ENCODE data around the gene ST3GAL2.

DNA sequence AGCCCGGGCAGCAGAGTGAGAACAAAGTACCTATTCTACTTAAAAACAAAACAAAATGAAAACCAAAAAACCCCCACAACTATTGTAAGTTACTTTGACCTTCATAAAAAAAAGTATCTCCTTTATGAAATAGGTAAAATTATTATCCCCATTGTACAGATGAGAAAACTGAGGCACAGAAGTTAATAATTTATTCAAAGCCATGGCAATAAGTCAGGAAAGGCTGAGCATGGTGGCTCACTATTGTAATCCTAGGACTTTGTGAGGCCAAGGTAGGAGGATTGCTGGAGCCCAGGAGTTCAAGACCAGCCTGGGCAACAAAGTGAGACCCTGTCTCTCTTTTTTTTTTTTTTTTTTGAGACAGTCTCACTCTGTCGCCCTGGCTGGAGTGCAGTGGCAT is 46.0 kb upstream of the ST3GAL2 start:
- TF ChIP-seq POLR2A (IDR thresholded peaks at IDR 0.05) (no peak), CTCF (IDR thresholded peaks at IDR 0.05) (no peak)
